ENCODE measurements around the gene FAM170B. TPM values are rescaled to one million over a fixed set of nuclear protein-coding genes. Genes with fewer than 3 reads are reported as not detected.

The FAM170B gene
- total and polyA plus RNA-seq, 9 of the 15 experiments (the other 6 are each of a cell fraction or from before 2014, with no cell fraction given): 0.11 to 0.21 TPM; not detected in 7

GRCh38 chr10:49165821-49166483, 32.1 kb upstream of the FAM170B start (continued):
- TF ChIP-seq CTCF (IDR thresholded peaks at IDR 0.05 in 2 of 3, conservative IDR thresholded peaks at IDR 0.05 in 1 of 3; ENCODE audit: insufficient read depth in 2 of 3, low read depth in 1 of 3, low read length in 3 of 3) (peak in 1 of 3 experiments; percentile 2; a peak in 1 of 6 replicates), ZNF239 (CRISPR knock-in tag; IDR thresholded peaks at IDR 0.05) (peak; percentile 48; the same call in 1 of the 2 replicates), DACH1 (IDR thresholded peaks at IDR 0.05; ENCODE audit: partially characterized antibody) (peak; percentile 60), SMAD4 (CRISPR knock-in tag; conservative IDR thresholded peaks at IDR 0.05) (peak; percentile 85), NR4A1 (CRISPR knock-in tag; IDR thresholded peaks at IDR 0.05) (no peak), NR4A1 (tag; IDR thresholded peaks at IDR 0.05) (peak; percentile 81; the same call in 1 of the 2 replicates), ID3 (CRISPR knock-in tag; IDR thresholded peaks at IDR 0.05) (no peak), ID3 (tag; IDR thresholded peaks at IDR 0.05) (peak; percentile 42; the same call in 1 of the 2 replicates), HES1 (IDR thresholded peaks at IDR 0.05; ENCODE audit: low read depth) (peak; percentile 43; the same call in 1 of the 2 replicates), GATAD2B (IDR thresholded peaks at IDR 0.05; ENCODE audit: borderline replicate concordance) (no peak; the same call in 1 of the 2 replicates), JUN (IDR thresholded peaks at IDR 0.05; ENCODE audit: borderline replicate concordance, low read depth, low read length) (0 out of 2 replicates have a peak, but pooled peaks have one; percentile 7), JUN (CRISPR knock-in tag; IDR thresholded peaks at IDR 0.05; ENCODE audit: borderline replicate concordance) (no peak), TBP (optimal IDR thresholded peaks at IDR 0.05; ENCODE audit: low read depth, low read length) (peak; percentile 60), ELF2 (CRISPR knock-in tag; IDR thresholded peaks at IDR 0.05) (peak; percentile 61; the same call in 1 of the 2 replicates), CXXC5 (CRISPR knock-in tag; IDR thresholded peaks at IDR 0.05) (peak; percentile 94), TBL1XR1 (IDR thresholded peaks at IDR 0.05; ENCODE audit: low read length in 2 of 2) (peak; percentile 43 to 85; a peak in 2 of 4 replicates), SOX6 (IDR thresholded peaks at IDR 0.05) (peak; percentile 92), THRB (CRISPR knock-in tag; conservative IDR thresholded peaks at IDR 0.05) (peak; percentile 18; the same call in 1 of the 2 replicates), HINFP (tag; conservative IDR thresholded peaks at IDR 0.05; ENCODE audit: low read depth) (no peak; the same call in 1 of the 2 replicates), ZKSCAN8 (CRISPR knock-in tag; IDR thresholded peaks at IDR 0.05) (no peak)

All from K562 (cell line).